ENCODE measurements around the gene CABP1. TPM values are rescaled to one million over a fixed set of nuclear protein-coding genes. Genes with fewer than 3 reads are reported as not detected.

CABP1 gene
- total and polyA plus RNA-seq, 2 of the 13 experiments (the other 11 are each of a cell fraction or from before 2014, with no cell fraction given): not detected

- TF ChIP-seq ZNF607 (CRISPR knock-in tag; IDR thresholded peaks at IDR 0.05; ENCODE audit: borderline replicate concordance) (no peak), ZNF629 (CRISPR knock-in tag; conservative IDR thresholded peaks at IDR 0.05) (peak; percentile 51; the same call in 1 of the 2 replicates)
- DNase-seq (ENCODE audit: low spot score) (no peak), FAIRE-seq (no peak), ATAC-seq (no peak)
- Histone ChIP-seq H3K27me3 (ENCODE audit: control insufficient read depth in 1 of 2, insufficient read depth in 2 of 2, low read length in 2 of 2) (peaks cover 5 to 38% of the 10 kb centered on the region in 2 experiments; a peak in 4 of 5 replicates), H3K4me2 (ENCODE audit: low read depth, low read length) (no peak overlapping the region), H3K9ac (ENCODE audit: insufficient read depth, low read depth, low read length) (no peak overlapping the region), H2AFZ (ENCODE audit: low read length) (no peak overlapping the region), H3K4me1 (ENCODE audit: insufficient read depth, low read length) (peaks cover 21% of the 10 kb centered on the region), H4K20me1 (ENCODE audit: insufficient read depth, low read length) (no peaks in the 10 kb centered on the region), H3K9me3 (ENCODE audit: low read length) (no peaks in the 10 kb centered on the region), H3K79me2 (ENCODE audit: insufficient read depth, low read length) (no peaks in the 10 kb centered on the region), H3K27ac (ENCODE audit: extremely low read length, insufficient read depth, low read length) (no peak overlapping the region), H3K4me3 (replicated peaks in 1 of 3; ENCODE audit: insufficient read depth in 1 of 3, low read depth in 2 of 3, low read length in 3 of 3) (no peak overlapping the region), H3K36me3 (replicated peaks in 1 of 2; ENCODE audit: control insufficient read depth in 1 of 2, insufficient read depth in 2 of 2, low read length in 2 of 2) (no peaks in the 10 kb centered on the region)
- intact Hi-C loops (cut with micrococcal nuclease; ENCODE audit: unreplicated experiment) (no loop called here), in situ Hi-C loops (cut with HindIII; ENCODE audit: extremely low pct_ligation_motif_present, low pct_unique_long_range_greater_than_20kb) (no loop called here)
- BruUV-seq (replicated peaks): no TSS peak
- 54% methylated on average over 3 of the region's 3 CpGs for WGBS (ENCODE audit: low lambda C conversion rate)
- ChIA-PET POLR2A (no interaction called here), CTCF (ENCODE audit: low intra/inter-chr PET ratio, low total read pairs) (no interaction called here)
These were observed 43.5 kb upstream of the CABP1 start for GRCh38 chr12:120596901-120597300.

GRCh38 chr12:120597861-120598260, 42.6 kb upstream of the CABP1 start:
- Histone ChIP-seq H2AFZ (ENCODE audit: low read length) (no peak overlapping the region), H3K9me3 (ENCODE audit: low read length) (no peaks in the 10 kb centered on the region), H3K27me3 (ENCODE audit: control insufficient read depth in 1 of 2, insufficient read depth in 2 of 2, low read length in 2 of 2) (peaks cover 5 to 35% of the 10 kb centered on the region in 2 experiments; a peak in 4 of 5 replicates), H3K4me1 (ENCODE audit: insufficient read depth, low read length) (peaks cover 19% of the 10 kb centered on the region), H3K4me3 (replicated peaks in 1 of 3; ENCODE audit: insufficient read depth in 1 of 3, low read depth in 2 of 3, low read length in 3 of 3) (no peak overlapping the region), H4K20me1 (ENCODE audit: insufficient read depth, low read length) (no peaks in the 10 kb centered on the region), H3K79me2 (ENCODE audit: insufficient read depth, low read length) (no peaks in the 10 kb centered on the region), H3K36me3 (replicated peaks in 1 of 2; ENCODE audit: control insufficient read depth in 1 of 2, insufficient read depth in 2 of 2, low read length in 2 of 2) (no peaks in the 10 kb centered on the region), H3K9ac (ENCODE audit: insufficient read depth, low read depth, low read length) (no peak overlapping the region), H3K4me2 (ENCODE audit: low read depth, low read length) (no peak overlapping the region), H3K27ac (ENCODE audit: extremely low read length, insufficient read depth, low read length) (no peak overlapping the region)
- ChIA-PET POLR2A (no interaction called here), CTCF (ENCODE audit: low intra/inter-chr PET ratio, low total read pairs) (no interaction called here)
- peak; percentile 90 for TF ChIP-seq ZNF768 (CRISPR knock-in tag; IDR thresholded peaks at IDR 0.05)
- TF ChIP-seq ZNF280D (CRISPR knock-in tag; IDR thresholded peaks at IDR 0.05): no peak
- TF ChIP-seq CBX1 (IDR thresholded peaks at IDR 0.05; ENCODE audit: low read depth): no peak
- no peak for TF ChIP-seq NFKB2 (CRISPR knock-in tag; IDR thresholded peaks at IDR 0.05; ENCODE audit: borderline replicate concordance)
- DNase-seq (ENCODE audit: low spot score) (no peak), ATAC-seq (no peak), FAIRE-seq (no peak)
- intact Hi-C loops (cut with micrococcal nuclease; ENCODE audit: unreplicated experiment): no loop called here
- 29% methylated on average over 3 of the region's 3 CpGs for WGBS (ENCODE audit: low lambda C conversion rate)
- in situ Hi-C loops (cut with HindIII; ENCODE audit: extremely low pct_ligation_motif_present, low pct_unique_long_range_greater_than_20kb): no loop called here
- BruUV-seq (replicated peaks): no TSS peak
